Peyer's patch (tissue), 4 donors: ENCODE results near the gene GOLGA8B. TPM values are rescaled to one million over a fixed set of nuclear protein-coding genes. Genes with fewer than 3 reads are reported as not detected.

Experiments
- DNase-seq, 3 donors: peaks; one replicate each; pipeline ENCODE4 v3.0.0-alpha.2; 2017 to 2019
- H3K27ac ChIP-seq, 4 donors: fragments of 200-600 bp; sonication (generic); one replicate each; pipeline ENCODE4 v1.5.1; 2016 to 2019
- H3K27me3 ChIP-seq, 2 donors: fragments of 200-600 bp; sonication (generic); one replicate each; pipeline ENCODE4 v1.5.1; 2019
- H3K36me3 ChIP-seq, 3 donors: fragments of 200-600 bp; sonication (generic); one replicate each; pipeline ENCODE4 v1.5.1; 2016 to 2019
- H3K4me1 ChIP-seq, 4 donors: fragments of 200-600 bp; sonication (generic); one replicate each; pipeline ENCODE4 v1.5.1; 2016 to 2019
- H3K4me3 ChIP-seq, 4 donors: fragments of 200-600 bp; sonication (generic); 1 replicate in 3 of 4; 2 replicates in 1 of 4; pipeline ENCODE4 v1.5.1; 2016 to 2019; ENCODE audit warnings: mild to moderate bottlenecking in 1 of 4
- H3K9me3 ChIP-seq, 4 donors: fragments of 200-600 bp; sonication (generic); one replicate each; pipeline ENCODE4 v1.5.1; 2016 to 2019; ENCODE audit warnings: mild to moderate bottlenecking in 1 of 4
- CTCF ChIP-seq, 6 experiments: fragments of 450-650 bp in 4 of 6; fragments of 200-600 bp in 2 of 6; sonication (generic) in 1 of 6; IDR thresholded peaks; one replicate each; pipeline ENCODE4 v1.5.1; 2017 to 2019; ENCODE audit warnings: antibody characterized with exemption in 6 of 6, mild to moderate bottlenecking in 3 of 6, moderate library complexity in 1 of 6
- POLR2A ChIP-seq, 2 donors: fragments of 450-650 bp; IDR thresholded peaks; one replicate each; pipeline ENCODE4 v1.5.1; 2017; ENCODE audit warnings: antibody characterized with exemption in 2 of 2, mild to moderate bottlenecking in 2 of 2, moderate library complexity in 2 of 2
- total RNA-seq, 4 donors: library from RNA; depleted of rRNA; stranded (reverse); fragments of >200 nt; gene quantifications; one replicate each; pipeline ENCODE4 v1.1.0, GENCODE V29; 2016

The GOLGA8B gene
- total RNA-seq, 4 donors from 2014 or later: 152 to 781 (median 264) TPM

DNA sequence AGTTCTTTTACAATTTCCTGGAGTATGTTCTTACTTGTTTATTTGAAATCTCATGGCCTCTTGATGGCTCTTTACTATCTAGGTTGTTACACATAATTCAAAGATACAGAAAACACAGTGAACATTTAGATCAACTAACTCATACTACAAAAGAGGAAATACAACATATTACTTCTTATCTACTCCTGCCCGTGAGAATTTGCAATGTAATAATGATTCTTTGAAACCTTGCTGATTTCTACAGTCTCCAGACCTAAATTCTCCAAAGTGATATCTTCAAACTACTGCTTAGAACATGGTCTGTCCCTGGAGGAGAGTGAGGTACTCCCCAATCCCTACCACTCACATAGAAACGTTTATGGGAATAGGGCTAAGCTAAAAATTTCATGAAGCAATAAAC is 29.9 kb upstream of the GOLGA8B start:
- Histone ChIP-seq H3K4me3 (no peak overlapping the region), H3K27ac (no peak overlapping the region), H3K27me3 (no peaks in the 10 kb centered on the region), H3K9me3 (no peaks in the 10 kb centered on the region), H3K4me1 (no peaks in the 10 kb centered on the region), H3K36me3 (no peaks in the 10 kb centered on the region)
- DNase-seq: no peak
- TF ChIP-seq POLR2A (IDR thresholded peaks at IDR 0.05) (no peak), CTCF (IDR thresholded peaks at IDR 0.05) (no peak)

GRCh38 chr15:34610354-34610753 is 26.9 kb upstream of the GOLGA8B start:
- no peak for DNase-seq
- no peak overlapping the region for H3K4me3 ChIP-seq
- TF ChIP-seq POLR2A (IDR thresholded peaks at IDR 0.05): no peak
- TF ChIP-seq CTCF (IDR thresholded peaks at IDR 0.05): peak in 2 of 6 experiments; percentile 7 to 16

GRCh38 chr15:34609102-34610057 is 25.9 kb upstream of the GOLGA8B start:
- H3K27ac ChIP-seq: no peak overlapping the region
- DNase-seq: no peak
- no peaks in the 10 kb centered on the region for H3K27me3 ChIP-seq
- no peak overlapping the region for H3K4me3 ChIP-seq
- no peaks in the 10 kb centered on the region for H3K9me3 ChIP-seq
- no peak for TF ChIP-seq POLR2A (IDR thresholded peaks at IDR 0.05)
- no peak for TF ChIP-seq CTCF (IDR thresholded peaks at IDR 0.05)
- H3K36me3 ChIP-seq: no peaks in the 10 kb centered on the region
- no peaks in the 10 kb centered on the region for H3K4me1 ChIP-seq

More at GRCh38 chr15:34610354-34610753, 26.9 kb upstream of the GOLGA8B start:
- H3K27me3 ChIP-seq: no peaks in the 10 kb centered on the region
- H3K36me3 ChIP-seq: no peaks in the 10 kb centered on the region
- no peaks in the 10 kb centered on the region for H3K4me1 ChIP-seq
- H3K27ac ChIP-seq: no peak overlapping the region
- H3K9me3 ChIP-seq: no peaks in the 10 kb centered on the region

DNA sequence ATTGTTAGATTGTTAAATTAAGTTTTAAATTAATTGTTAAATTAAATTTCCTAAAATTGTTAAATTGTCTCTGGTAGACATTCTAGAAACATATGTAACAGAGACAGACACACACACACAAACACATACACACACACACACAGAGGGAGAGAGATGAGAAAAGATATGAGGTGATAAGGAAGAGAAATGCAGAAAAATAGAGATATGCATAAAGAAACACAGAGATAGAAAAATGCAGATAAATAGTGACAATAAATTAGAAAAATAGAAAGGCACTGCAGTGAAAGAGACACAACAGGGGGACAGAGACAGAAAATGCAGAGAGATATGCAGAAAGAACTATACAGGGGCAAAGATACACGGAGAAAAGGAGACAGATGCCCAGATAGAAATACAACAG is 25.1 kb upstream of the GOLGA8B start:
- no peak for DNase-seq
- TF ChIP-seq POLR2A (IDR thresholded peaks at IDR 0.05) (no peak), CTCF (IDR thresholded peaks at IDR 0.05) (no peak)
- Histone ChIP-seq H3K9me3 (no peaks in the 10 kb centered on the region), H3K36me3 (no peaks in the 10 kb centered on the region), H3K27me3 (no peaks in the 10 kb centered on the region), H3K4me1 (no peaks in the 10 kb centered on the region), H3K4me3 (no peak overlapping the region), H3K27ac (no peak overlapping the region)

DNA sequence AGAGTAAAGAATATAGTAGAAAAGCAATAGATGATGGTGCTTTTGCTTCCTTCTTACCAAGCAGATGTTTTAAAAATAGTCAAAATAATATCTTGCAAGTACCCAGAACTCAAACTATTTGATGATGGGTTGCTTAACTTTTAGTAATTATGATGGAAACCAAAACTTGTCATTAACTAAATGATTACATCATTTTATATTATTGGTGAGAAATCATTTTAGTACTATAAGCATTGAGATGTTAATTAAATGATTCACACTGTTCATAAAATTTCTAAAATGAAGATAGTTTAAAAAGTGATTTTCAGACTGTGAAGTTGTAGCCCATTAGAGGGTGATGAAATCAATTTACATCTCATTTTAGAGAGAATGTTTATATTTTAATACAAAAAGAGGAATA is 24.4 kb upstream of the GOLGA8B start:
- H3K4me3 ChIP-seq: no peak overlapping the region
- H3K27me3 ChIP-seq: no peaks in the 10 kb centered on the region
- no peaks in the 10 kb centered on the region for H3K36me3 ChIP-seq
- no peaks in the 10 kb centered on the region for H3K9me3 ChIP-seq
- no peak overlapping the region for H3K27ac ChIP-seq
- no peaks in the 10 kb centered on the region for H3K4me1 ChIP-seq
- DNase-seq: no peak
- TF ChIP-seq POLR2A (IDR thresholded peaks at IDR 0.05): no peak
- no peak for TF ChIP-seq CTCF (IDR thresholded peaks at IDR 0.05)
